ENCODE measurements around the gene ERBB2. TPM values are rescaled to one million over a fixed set of nuclear protein-coding genes. Genes with fewer than 3 reads are reported as not detected.

ERBB2 gene
- total RNA-seq, 2 experiments from 2014 or later, result 4.5 to 4.6 TPM

GRCh38 chr17:39729280-39729851, 29.5 kb downstream of the ERBB2 start:
- Mint-ChIP-seq H3K4me3 (peak overlapping the region; percentile 91), H3K4me1 (peaks cover 22% of the 10 kb centered on the region), H3K36me3 (ENCODE audit: low read depth) (peaks cover 23% of the 10 kb centered on the region), H3K27ac (peak overlapping the region; percentile 95), H3K9me3 (no peaks in the 10 kb centered on the region), H3K27me3 (no peaks in the 10 kb centered on the region)
- ChIA-PET POLR2A (interaction anchor here (1.4 kb wide), 1 partner anchor 42 kb away, joined by 3 read pairs; the partner anchor contains the start of gene PGAP3), CTCF (interaction anchor here (0.6 to 3.9 kb wide), 35 partner anchors 9 to 251 kb away, joined by 3 to 24 read pairs (median 4); partner anchors contain the start of genes ERBB2, PGAP3 and PSMD3)
- no peak for DNase-seq

DNA sequence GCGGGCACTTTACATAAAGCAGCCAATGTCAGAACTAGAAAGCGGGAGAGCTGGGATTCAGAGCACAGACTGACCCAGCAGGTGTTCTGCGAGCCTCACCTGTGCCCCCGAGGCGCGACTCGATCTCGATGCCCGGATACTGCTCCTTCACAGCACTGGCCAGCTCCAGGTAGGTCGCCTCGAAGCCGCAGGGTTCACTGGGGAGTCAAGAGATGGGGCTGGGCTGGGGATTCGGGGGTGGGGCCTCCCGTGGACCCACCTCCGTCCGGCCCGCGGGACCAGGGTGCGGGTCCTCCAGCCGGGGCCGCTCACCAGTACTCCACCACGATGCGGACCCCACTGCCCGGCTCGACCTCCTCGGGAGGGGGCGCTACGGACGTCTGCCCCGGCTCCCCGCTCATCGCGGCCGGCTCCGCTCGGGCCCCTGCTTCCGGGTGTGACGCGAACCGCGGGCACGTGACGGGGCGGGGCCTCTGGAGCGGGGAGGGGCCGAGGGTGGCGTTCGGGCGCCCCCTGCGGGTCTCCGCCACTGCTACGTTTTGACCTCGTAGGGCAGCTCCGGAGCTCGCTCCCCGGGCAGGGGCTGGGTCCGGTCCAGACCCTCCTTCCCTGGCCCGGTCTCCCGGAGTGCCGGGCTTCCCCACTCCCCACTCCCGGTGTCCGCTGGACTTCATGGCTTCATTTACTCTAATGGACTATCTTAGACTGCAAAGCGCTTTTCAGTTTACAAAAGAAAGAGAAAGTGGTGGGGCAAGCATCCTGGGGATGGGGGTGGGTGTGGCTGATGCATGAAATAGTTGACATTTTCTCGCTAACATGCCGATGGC, 30.4 kb downstream of the ERBB2 start, which contains the start of gene MIEN1:
MIEN1 (minus strand) TSS at position 438 of the 827 bp plus-strand sequence; CDS start at position 401, 37 bp downstream.
- H3K4me3 Mint-ChIP-seq, result peak within 1 kb of the TSS; percentile 91
- peaks cover 23% of the 10 kb centered on the region for H3K36me3 Mint-ChIP-seq (ENCODE audit: low read depth)
- no peaks in the 10 kb centered on the region for H3K27me3 Mint-ChIP-seq
- H3K4me1 Mint-ChIP-seq, result peaks cover 22% of the 10 kb centered on the region
- POLR2A ChIA-PET, result interaction anchor here (1.4 kb wide), 1 partner anchor 42 kb away, joined by 3 read pairs; the partner anchor contains the start of gene PGAP3
- H3K9me3 Mint-ChIP-seq, result no peaks in the 10 kb centered on the region
- CTCF ChIA-PET, result interaction anchor here (0.6 to 3.9 kb wide), 42 partner anchors 9 to 369 kb away, joined by 3 to 24 read pairs (median 4); partner anchors contain the start of genes ERBB2, PGAP3 and PSMD3
- DNase-seq, result peak; percentile 93
- peak within 1 kb of the TSS; percentile 95 for H3K27ac Mint-ChIP-seq

DNA sequence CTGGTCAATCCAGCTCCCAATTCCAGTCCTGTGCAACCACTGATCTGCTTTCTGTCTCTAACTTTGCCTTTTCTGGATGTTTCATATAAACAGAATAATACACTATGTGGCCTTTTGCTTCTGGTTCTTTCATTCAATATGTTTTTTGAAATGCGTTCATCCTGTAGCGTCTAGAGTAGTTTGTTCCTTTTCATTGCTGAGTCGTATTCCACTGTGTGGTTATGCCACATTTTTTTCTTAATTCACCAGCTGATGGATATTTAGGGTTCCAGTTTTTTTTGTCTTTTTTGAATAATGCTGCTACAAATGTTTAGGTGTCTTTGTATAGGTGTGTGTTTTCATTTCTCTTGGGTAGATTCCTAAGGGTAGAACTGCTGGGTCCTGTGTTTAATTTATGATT, 32.7 kb downstream of the ERBB2 start:
- H3K36me3 Mint-ChIP-seq (ENCODE audit: low read depth), result peaks cover 12% of the 10 kb centered on the region
- peaks cover 3% of the 10 kb centered on the region for H3K27me3 Mint-ChIP-seq
- ChIA-PET POLR2A (no interaction called here), CTCF (interaction anchor here (0.8 to 1.4 kb wide), 3 partner anchors 78 to 131 kb away, joined by 3 to 4 read pairs (median 3); partner anchors contain the start of gene IKZF3)
- H3K4me3 Mint-ChIP-seq, result no peak overlapping the region
- no peak overlapping the region for H3K27ac Mint-ChIP-seq
- H3K4me1 Mint-ChIP-seq, result peaks cover 27% of the 10 kb centered on the region
- no peaks in the 10 kb centered on the region for H3K9me3 Mint-ChIP-seq
- no peak for DNase-seq

- Mint-ChIP-seq H3K27ac (no peak overlapping the region), H3K27me3 (peaks cover 6% of the 10 kb centered on the region), H3K4me1 (peaks cover 37% of the 10 kb centered on the region), H3K9me3 (no peaks in the 10 kb centered on the region), H3K4me3 (no peak overlapping the region), H3K36me3 (ENCODE audit: low read depth) (peaks cover 3% of the 10 kb centered on the region)
- ChIA-PET CTCF (interaction anchor here (1.7 kb wide), 1 partner anchor 114 kb away, joined by 5 read pairs; no protein-coding TSS in a partner anchor), POLR2A (no interaction called here)
- DNase-seq, result no peak
These were observed 36.0 kb downstream of the ERBB2 start for GRCh38 chr17:39735882-39736281.

GRCh38 chr17:39736319-39737165, 36.7 kb downstream of the ERBB2 start:
- peaks cover 3% of the 10 kb centered on the region for H3K36me3 Mint-ChIP-seq (ENCODE audit: low read depth)
- H3K9me3 Mint-ChIP-seq, result no peaks in the 10 kb centered on the region
- CTCF ChIA-PET, result interaction anchor here (0.6 to 1.7 kb wide), 2 partner anchors 115 to 182 kb away, joined by 3 to 5 read pairs; no protein-coding TSS in a partner anchor
- POLR2A ChIA-PET, result no interaction called here
- H3K27me3 Mint-ChIP-seq, result peaks cover 6% of the 10 kb centered on the region
- no peak overlapping the region for H3K4me3 Mint-ChIP-seq
- H3K27ac Mint-ChIP-seq, result peak overlapping the region; percentile 41
- DNase-seq, result no peak
- H3K4me1 Mint-ChIP-seq, result peaks cover 38% of the 10 kb centered on the region

DNA sequence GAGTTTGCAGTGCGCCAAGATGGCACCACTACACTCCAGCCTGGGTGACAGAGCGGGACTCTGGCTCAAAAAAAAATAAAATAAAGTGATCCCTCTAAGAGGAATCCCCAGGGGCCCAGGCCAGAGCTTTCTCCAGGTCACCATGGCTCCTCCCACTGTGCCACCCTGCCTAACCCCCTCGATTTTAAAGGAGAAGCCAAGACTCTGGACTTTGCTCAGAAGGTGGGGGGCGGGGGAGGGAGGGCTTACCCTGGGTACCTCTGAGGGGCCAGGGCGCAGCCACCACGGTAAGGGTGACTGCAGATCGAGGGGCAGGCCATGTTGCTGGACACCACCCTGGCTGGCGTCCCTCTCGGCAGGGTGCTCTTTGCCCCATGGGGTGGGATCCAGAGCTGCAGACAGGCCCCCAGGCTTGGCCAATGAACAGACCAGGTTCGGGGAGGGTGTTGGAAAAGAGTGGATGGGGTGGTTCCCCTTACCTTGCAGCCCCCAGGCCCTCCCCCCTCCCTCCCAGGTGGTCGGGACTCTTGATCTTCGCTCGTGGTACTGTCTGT, 37.4 kb downstream of the ERBB2 start:
- Mint-ChIP-seq H3K27me3 (peaks cover 6% of the 10 kb centered on the region), H3K36me3 (ENCODE audit: low read depth) (peaks cover 3% of the 10 kb centered on the region), H3K9me3 (no peaks in the 10 kb centered on the region), H3K4me1 (peaks cover 38% of the 10 kb centered on the region), H3K27ac (no peak overlapping the region), H3K4me3 (no peak overlapping the region)
- ChIA-PET POLR2A (no interaction called here), CTCF (interaction anchor here (1.7 kb wide), 1 partner anchor 116 kb away, joined by 5 read pairs; no protein-coding TSS in a partner anchor)
- DNase-seq, result no peak

DNA sequence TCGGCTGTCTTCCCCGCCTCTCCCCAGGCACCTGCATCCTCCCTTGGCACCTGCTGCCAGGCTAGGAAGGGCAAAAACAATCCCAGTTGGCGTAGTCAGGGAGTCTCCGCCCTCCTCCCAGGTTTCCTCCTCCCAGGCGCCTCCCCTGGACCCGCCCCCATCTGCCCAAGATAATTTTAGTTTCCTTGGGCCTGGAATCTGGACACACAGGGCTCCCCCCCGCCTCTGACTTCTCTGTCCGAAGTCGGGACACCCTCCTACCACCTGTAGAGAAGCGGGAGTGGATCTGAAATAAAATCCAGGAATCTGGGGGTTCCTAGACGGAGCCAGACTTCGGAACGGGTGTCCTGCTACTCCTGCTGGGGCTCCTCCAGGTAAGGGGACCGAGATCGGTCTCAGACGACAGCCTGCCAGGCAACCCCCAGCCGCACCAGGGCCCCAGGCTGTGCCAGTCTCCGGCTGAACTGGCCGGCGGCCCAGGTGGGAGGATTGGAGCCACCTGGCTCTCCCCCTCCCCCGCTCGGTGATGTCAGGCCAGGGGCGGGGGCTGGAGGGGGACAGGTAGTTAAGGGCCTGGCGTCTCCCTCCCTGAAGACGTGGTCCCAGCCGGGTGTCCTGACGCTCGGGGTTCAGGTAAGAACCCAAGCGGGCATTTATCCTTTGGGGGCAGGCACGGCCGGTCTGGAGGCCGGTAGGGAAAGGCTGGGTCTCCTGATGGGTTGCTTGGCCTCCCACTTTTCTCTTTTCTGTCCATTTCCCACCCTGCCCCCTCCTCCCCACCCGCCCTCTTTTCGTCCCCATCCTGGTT, 38.1 kb downstream of the ERBB2 start, which contains the start of gene GRB7:
GRB7 (plus strand) TSS at position 179 of the 808 bp plus-strand sequence. CDS start 4,364 bp downstream, outside the sequence.
- Mint-ChIP-seq H3K27me3 (peaks cover 6% of the 10 kb centered on the region), H3K9me3 (no peaks in the 10 kb centered on the region), H3K36me3 (ENCODE audit: low read depth) (peaks cover 3% of the 10 kb centered on the region), H3K27ac (peak within 1 kb of the TSS; percentile 68), H3K4me1 (peaks cover 38% of the 10 kb centered on the region), H3K4me3 (peak within 1 kb of the TSS; percentile 60)
- CTCF ChIA-PET, result interaction anchor here (2.1 kb wide), 1 partner anchor 8 kb away, joined by 9 read pairs; the partner anchor contains the start of gene MIEN1
- no peak for DNase-seq
- POLR2A ChIA-PET, result no interaction called here

DNA sequence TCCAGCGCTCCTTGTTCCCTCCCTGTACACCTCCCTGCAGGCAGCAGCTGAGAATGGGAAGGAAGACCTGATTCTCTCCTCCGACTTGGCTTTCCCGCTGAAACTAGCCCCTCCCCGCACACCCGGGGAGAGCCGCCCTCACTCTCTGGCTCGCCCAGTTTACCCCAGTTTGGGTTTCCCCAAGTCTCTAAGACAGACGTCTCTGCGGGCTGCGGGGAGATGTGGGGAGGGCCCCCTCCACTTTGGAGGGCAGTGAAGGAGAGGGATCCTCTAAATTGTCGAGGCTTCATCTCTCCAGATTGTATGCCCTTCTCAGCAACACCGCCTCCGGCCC, 38.7 kb downstream of the ERBB2 start:
- H3K9me3 Mint-ChIP-seq, result no peaks in the 10 kb centered on the region
- peak; percentile 46 for DNase-seq
- H3K36me3 Mint-ChIP-seq (ENCODE audit: low read depth), result peaks cover 3% of the 10 kb centered on the region
- peaks cover 6% of the 10 kb centered on the region for H3K27me3 Mint-ChIP-seq
- POLR2A ChIA-PET, result no interaction called here
- H3K4me1 Mint-ChIP-seq, result peaks cover 38% of the 10 kb centered on the region
- H3K27ac Mint-ChIP-seq, result peak overlapping the region; percentile 68
- peak overlapping the region; percentile 60 for H3K4me3 Mint-ChIP-seq
- CTCF ChIA-PET, result interaction anchor here (2.1 kb wide), 1 partner anchor 8 kb away, joined by 9 read pairs; the partner anchor contains the start of gene MIEN1

DNA sequence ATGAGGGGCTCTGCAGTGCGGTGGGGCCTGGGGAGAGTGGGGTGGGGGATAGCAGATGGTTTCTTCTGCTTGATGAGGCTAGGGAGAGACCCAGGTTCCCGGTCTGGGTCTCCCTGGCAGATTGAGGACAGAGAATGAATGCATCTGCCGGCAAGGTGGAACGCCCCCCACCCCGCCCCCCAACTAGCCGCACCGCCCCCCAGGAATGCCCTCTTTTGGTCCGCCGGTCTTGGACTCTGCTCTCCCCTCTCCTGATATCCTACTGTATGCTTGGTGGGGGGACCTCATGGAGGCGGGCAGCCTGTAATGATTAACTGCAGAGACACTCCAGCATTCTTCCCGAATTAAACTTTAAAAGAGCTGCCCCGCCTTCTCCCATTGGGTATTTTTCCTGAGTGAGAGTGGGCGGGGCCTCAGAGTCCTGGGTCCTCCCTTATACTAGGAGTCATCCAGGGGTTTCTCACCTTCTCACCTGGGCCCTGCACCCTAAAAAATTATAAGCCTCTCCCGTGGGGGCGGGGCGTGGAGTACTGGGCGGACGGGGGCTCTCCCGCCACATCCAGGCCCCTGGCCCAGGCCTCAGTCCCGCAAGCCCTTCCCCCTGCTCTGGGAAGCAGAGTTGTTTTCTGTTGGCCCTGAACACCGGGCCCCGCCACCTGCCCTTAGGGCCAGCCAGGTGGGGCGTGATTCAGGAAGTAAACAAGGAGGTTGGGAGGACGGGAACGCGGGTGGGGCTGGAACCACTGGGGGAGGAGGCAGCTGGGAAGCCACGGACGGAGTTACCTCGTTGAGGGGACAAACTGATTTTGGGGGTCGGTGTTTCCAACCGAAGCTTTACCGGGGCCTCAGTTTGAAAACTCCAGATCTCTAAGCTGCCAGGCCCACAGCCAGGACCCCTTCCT, 39.4 kb downstream of the ERBB2 start:
- Mint-ChIP-seq H3K36me3 (ENCODE audit: low read depth) (peaks cover 3% of the 10 kb centered on the region), H3K4me1 (peaks cover 38% of the 10 kb centered on the region), H3K4me3 (no peak overlapping the region), H3K9me3 (no peaks in the 10 kb centered on the region), H3K27ac (peak overlapping the region; percentile 68), H3K27me3 (peaks cover 6% of the 10 kb centered on the region)
- ChIA-PET CTCF (interaction anchor here (2.1 kb wide), 1 partner anchor 9 kb away, joined by 9 read pairs; the partner anchor contains the start of gene MIEN1), POLR2A (no interaction called here)
- DNase-seq, result no peak

DNA sequence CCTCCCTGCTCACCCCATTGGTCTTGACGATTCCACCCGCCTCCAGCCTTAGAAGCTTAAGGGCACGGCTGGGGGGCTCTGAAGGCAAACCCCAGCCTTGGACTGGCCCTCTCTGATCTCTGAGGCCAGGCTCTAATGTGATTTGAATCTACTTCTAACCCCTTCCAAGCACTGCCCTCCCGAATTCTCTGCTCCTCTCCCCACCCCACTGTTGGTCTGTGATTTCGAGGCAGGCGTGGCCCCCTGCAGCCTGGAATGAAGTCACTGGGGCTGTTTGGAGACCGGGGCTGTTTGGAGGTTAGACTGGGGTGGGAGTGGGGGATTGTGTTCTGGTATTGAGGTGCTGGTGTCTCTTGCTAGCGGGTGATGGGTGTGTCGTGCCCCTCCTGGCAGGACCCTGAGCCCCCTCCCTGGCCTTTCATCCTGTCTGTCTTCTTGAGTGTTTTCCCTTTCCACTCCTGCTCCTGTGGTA, 40.1 kb downstream of the ERBB2 start:
- ChIA-PET POLR2A (no interaction called here), CTCF (interaction anchor here (2.1 kb wide), 1 partner anchor 10 kb away, joined by 9 read pairs; the partner anchor contains the start of gene MIEN1)
- Mint-ChIP-seq H3K27ac (no peak overlapping the region), H3K27me3 (peaks cover 6% of the 10 kb centered on the region), H3K4me1 (peaks cover 38% of the 10 kb centered on the region), H3K9me3 (no peaks in the 10 kb centered on the region), H3K36me3 (ENCODE audit: low read depth) (peaks cover 3% of the 10 kb centered on the region), H3K4me3 (no peak overlapping the region)
- DNase-seq, result no peak
